D721Med (cell line): ENCODE measurements around the gene ANKRD2.

Experiments
- DNase-seq: peaks from one replicate; pipeline ENCODE4 v3.0.0; 2011; ENCODE audit warnings: low spot score; ENCODE audit not compliant: insufficient read length
- FAIRE-seq: peaks from 2 replicates; lab custom pipeline; 2011; peaks lifted over from hg19 to GRCh38; lab: Jason Lieb, UNC
- CTCF ChIP-seq: IDR thresholded peaks from 2 replicates; pipeline ENCODE4 v1.5.1; 2012; ENCODE audit warnings: mild to moderate bottlenecking, control low read depth; ENCODE audit not compliant: insufficient read depth; ENCODE audit errors: missing control alignments

Gene ANKRD2

GRCh38 chr10:97532935-97533671 is 39.5 kb upstream of the ANKRD2 start:
- DNase-seq, result no peak
- FAIRE-seq, result no peak
- no peak for TF ChIP-seq CTCF

GRCh38 chr10:97533888-97534287 is 38.7 kb upstream of the ANKRD2 start:
- DNase-seq (no peak), FAIRE-seq (no peak)
- TF ChIP-seq CTCF, result no peak

- DNase-seq, result no peak
- TF ChIP-seq CTCF, result peak; percentile 55
- FAIRE-seq, result no peak
Observed at GRCh38 chr10:97534746-97535367, 37.7 kb upstream of the ANKRD2 start.

GRCh38 chr10:97537186-97537869 is 35.3 kb upstream of the ANKRD2 start:
- DNase-seq (no peak), FAIRE-seq (no peak)

GRCh38 chr10:97538411-97538810 is 34.2 kb upstream of the ANKRD2 start:
- FAIRE-seq (no peak), DNase-seq (no peak)
- no peak for TF ChIP-seq CTCF

More at GRCh38 chr10:97537186-97537869, 35.3 kb upstream of the ANKRD2 start:
- TF ChIP-seq CTCF, result no peak

- TF ChIP-seq CTCF, result no peak
- FAIRE-seq, result no peak
- DNase-seq, result no peak
Observed at GRCh38 chr10:97538839-97539238, 33.7 kb upstream of the ANKRD2 start.
